NCI-H187 (cell line): Measurements from ENCODE around the gene TCF25.
"Not testable (repeated sequence)": the region's sequence is repeated elsewhere in the genome, so short reads cannot be mapped to it uniquely, and the experiment has no call there.

Source experiments
- DNase-seq, 2 experiments: peaks; one replicate each; lab custom pipeline; 2025; lab: John Stamatoyannopoulos, UW

The TCF25 gene

DNA sequence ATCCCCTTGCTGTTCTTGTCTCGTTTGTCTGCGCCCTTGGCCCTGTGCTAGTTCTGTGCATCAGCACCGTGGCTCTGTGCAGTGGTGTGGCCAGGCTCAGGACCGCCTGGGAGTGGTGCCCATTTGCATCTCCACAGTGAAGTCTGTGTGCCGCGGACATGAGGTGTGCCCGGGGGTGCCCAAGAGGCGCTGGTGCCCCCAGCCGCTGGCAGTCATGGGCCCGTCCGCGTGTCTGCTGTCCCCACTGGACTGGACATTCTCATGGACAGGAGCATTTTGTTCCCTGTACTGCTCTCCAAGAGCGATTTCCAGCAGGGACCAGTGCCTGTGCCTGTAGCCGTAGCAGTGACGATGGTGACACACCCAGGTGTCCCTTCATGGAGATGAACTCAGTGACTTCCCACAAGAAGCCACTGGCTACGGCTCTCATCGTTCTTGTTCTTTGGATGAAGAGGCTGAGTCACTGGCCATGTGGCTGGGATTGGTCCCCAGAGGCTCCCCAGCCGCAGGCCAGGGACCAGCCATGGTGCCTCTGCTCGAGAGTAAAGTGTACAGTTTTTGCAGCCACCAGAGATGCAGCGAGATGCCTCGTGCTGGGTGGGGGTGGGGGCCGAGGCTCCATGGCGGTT is 32.2 kb downstream of the TCF25 start:
- DNase-seq, result peak in 1 of 2 experiments; percentile 12

- no peak for DNase-seq
These were observed 33.0 kb downstream of the TCF25 start for GRCh38 chr16:89906140-89907025.

DNA sequence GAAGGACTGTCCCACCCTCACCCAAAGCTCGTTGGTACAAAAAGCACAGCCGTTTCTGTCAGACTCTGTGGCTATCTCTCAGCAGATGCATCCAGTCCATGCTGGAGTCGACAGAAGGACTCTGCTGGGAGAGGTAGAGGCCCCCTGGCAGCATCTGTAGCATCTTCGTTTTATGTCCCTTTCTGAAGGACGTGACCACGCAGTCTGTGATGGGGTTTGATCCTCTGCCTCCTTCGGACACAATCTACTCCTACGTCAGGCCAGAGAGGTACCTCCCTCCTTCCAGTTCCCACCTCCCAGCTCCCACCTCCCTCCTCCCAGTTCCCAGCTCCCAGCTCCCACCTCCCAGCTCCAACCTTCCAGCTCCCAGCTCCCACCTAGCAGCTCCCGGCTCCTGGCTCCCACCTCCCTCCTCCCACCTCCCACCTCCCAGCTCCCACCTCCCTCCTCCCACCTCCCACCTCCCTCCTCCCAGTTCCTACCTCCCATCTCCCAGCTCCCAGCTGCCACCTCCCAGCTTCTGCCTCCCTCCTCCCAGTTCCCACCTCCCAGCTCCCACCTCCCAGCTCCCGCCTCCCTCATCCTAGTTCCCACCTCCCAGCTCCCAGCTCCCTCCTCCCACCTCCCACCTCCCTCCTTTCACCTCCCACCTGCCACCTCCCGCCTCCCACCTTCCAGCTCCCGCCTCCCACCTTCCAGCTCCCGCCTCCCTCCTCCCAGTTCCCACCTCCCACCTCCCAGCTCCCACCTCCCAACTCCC is 33.8 kb downstream of the TCF25 start:
- DNase-seq, result no peak

- no peak for DNase-seq
These were observed 34.8 kb downstream of the TCF25 start for GRCh38 chr16:89908236-89908635.

GRCh38 chr16:89909777-89910716 is 36.7 kb downstream of the TCF25 start:
- peak in 1 of 2 experiments; percentile 21 for DNase-seq

- no peak for DNase-seq
These were observed 37.4 kb downstream of the TCF25 start for GRCh38 chr16:89910717-89911354.

DNA sequence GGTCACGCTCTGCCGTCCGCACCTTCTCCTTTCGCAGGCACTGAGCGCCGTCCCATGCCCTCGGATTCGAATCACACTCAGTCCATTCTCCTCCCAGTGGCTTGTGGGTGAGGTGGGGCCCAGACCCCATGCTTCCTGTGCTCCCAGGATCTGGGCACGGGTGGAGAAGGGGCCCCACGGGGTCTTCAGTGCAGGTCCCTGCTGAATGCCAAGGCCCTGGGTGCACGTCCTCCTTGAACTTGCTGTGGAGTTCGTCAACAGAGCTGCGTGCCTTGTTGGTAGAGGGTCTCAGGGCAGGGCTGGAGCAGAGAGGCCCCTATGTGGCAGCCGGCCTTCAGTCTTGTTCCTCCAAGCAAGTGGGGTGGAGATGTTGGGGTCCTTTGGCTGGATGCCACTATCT is 38.0 kb downstream of the TCF25 start:
- no peak for DNase-seq

- DNase-seq, result no peak
These were observed 38.8 kb downstream of the TCF25 start for GRCh38 chr16:89912143-89912542.

DNA sequence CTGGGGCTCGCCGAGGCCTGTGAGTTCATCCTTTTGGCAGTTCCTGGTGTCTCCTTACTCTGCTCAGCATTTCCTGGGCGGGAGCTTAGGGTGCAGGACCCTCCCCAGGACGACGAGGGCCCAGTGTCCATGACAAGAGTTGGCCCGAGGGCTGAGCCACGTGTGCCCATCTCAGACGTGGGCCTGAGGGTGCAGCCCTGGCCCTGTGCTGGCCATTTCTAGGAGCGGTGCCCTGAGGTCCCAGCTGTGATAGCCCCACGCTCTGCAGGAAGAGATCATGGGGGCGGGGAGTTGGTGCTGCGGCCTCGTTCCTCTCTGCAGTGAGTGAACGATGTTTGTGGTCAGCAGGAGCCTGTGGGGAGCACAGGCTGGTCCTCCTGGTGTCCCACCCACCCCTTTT is 39.2 kb downstream of the TCF25 start:
- DNase-seq, result no peak

- no peak for DNase-seq
These were observed 40.3 kb downstream of the TCF25 start for GRCh38 chr16:89913408-89914387.

DNA sequence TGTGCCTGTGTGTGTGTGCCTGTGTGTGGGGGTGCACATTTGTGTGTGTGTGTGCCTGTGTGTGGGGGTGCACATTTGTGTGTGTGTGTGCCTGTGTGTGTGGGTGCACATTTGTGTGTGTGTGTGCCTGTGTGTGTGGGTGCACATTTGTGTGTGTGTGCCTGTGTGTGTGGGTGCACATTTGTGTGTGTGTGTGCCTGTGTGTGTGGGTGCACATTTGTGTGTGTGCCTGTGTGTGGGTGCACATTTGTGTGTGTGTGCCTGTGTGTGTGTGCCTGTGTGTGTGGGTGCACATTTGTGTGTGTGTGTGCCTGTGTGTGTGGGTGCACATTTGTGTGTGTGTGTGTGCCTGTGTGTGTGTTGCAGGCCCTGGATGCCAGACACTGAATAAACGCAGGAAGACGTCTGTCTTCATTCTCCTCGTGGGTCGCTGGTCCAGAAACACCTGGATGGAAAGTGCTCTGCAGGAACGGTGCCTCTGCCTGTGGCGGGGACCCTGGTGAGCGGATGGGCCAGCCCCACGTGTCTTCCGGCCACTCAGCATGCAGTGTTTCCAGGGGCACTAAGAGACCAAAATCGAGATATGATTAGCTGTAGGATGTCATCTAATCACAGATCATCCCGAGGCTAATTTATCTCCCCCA is 41.4 kb downstream of the TCF25 start:
- DNase-seq, result not testable (repeated sequence)

- DNase-seq, result no peak
These were observed 42.2 kb downstream of the TCF25 start for GRCh38 chr16:89915303-89916232.

DNA sequence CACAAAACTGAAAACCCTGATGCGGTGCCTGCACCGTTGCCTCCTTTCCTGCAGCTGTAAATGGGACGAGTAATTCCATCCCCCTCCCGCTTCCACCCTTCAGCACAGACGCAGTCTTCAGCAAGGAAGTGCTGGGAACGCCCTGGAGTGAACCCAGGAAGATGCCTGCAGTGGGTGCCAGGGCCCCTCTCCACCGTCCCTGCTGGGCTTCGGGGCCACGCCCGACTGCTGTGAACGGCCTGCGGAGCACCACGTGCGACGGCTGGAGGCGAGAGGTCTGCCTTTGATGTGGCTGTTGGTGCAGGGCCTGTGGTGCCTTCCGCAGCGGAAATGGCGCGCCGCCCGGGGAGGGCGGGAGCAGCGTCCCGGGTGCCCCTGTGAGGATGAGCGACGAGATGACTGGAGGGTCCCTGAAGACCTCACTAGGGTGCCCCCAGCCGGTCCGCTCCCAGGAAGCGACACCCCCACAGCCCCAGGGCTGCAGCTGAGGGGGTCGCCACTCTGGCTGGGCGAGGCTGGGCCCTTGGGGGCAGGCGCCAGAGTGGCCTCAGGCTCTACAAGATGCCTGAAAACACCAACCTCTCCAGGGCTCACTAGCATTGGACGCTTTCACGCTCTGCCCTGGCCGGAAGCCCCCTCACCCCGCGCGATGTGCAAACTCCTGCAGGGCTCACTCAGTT is 44.5 kb downstream of the TCF25 start:
- DNase-seq, result peak in 1 of 2 experiments; percentile 59

DNA sequence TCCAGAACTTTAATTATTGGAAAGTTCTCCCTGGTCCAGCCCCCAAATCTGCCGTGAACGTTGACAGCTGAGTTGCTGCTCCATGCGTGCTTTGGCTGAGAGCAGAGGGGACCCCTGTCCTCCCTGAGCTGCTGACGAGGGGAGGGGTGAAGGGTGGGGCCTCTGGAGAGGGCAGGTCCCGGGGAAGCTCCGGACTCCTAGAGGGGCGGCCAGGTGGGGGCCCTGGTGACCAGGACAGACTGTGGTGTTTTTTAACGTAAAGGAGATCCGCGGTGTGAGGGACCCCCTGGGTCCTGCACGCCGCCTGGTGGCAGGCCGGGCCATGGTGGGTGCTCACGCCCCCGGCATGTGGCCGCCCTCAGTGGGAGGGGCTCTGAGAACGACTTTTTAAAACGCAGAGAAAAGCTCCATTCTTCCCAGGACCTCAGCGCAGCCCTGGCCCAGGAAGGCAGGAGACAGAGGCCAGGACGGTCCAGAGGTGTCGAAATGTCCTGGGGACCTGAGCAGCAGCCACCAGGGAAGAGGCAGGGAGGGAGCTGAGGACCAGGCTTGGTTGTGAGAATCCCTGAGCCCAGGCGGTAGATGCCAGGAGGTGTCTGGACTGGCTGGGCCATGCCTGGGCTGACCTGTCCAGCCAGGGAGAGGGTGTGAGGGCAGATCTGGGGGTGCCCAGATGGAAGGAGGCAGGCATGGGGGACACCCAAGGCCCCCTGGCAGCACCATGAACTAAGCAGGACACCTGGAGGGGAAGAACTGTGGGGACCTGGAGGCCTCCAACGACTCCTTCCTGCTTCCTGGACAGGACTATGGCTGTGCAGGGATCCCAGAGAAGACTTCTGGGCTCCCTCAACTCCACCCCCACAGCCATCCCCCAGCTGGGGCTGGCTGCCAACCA is 45.3 kb downstream of the TCF25 start, which contains the start of gene MC1R:
Gene MC1R (plus strand): TSS at position 410 of the 895 bp plus-strand sequence. CDS start 397 bp downstream, at position 807.
- no peak for DNase-seq

- DNase-seq, result no peak
These were observed 46.4 kb downstream of the TCF25 start for GRCh38 chr16:89919535-89920406.
